Superior temporal gyrus (tissue), 1 donor: ENCODE measurements around the gene PTCH1.

Experiments
- DNase-seq: peaks from one replicate; pipeline ENCODE4 v3.0.0-alpha.2; 2016; ENCODE audit errors: extremely low spot score

The PTCH1 gene

GRCh38 chr9:95440447-95440846 is 76.3 kb downstream of the PTCH1 start:
- no peak for DNase-seq

DNA sequence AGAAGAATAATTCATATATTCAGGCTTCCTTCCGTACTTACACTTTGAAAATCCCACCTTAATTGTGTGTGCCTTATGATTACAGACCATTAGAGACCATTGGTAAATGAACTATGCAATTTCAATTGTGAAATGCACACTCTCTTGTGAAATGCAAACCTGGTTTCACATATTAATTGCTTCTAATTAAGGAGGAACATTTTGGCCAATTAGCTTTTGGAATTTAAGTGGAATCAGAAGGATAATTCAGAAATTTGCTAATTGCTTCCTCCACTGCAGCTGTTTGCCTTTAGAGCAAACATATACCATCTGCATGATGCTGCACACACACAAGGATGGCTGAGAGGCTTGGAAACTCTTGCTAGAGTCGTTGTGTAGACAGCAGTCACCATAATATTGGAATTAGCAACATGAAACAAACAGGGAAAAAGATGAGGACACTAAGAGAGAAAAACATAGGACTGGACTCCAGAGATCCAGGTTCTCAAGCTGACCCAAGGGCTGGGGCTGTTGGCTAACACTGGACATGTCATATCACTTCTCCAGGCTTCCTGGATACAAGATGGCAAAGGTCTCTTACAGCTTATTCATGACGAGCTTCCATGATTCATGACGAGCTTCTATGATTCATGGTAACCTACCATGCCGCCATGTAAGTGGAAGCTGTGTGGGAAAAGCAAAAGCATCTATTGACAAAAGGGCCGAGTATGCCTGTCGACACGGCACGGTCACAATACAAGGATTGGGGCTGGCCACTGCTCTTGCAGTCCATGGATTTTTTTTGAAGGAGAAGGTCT is 78.0 kb downstream of the PTCH1 start:
- no peak for DNase-seq

DNA sequence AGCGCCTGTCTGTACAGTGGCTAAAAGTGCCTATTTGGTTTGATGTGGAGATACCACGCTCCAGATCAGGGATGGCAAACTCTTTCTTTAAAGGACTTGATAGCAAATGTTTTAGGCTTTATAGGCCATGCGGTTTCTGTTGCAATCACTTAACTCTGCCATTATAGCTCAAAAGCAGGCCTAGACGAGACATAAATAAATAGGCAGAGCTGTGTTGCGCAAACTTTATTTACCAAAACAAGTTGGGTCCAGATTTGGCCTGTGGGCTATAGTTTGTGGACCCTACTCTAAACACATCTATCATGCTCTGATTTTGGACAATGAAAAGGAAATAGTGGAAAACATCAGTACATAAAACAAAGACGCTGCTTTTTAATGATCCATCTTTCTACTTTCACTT is 79.2 kb downstream of the PTCH1 start:
- DNase-seq: no peak

DNA sequence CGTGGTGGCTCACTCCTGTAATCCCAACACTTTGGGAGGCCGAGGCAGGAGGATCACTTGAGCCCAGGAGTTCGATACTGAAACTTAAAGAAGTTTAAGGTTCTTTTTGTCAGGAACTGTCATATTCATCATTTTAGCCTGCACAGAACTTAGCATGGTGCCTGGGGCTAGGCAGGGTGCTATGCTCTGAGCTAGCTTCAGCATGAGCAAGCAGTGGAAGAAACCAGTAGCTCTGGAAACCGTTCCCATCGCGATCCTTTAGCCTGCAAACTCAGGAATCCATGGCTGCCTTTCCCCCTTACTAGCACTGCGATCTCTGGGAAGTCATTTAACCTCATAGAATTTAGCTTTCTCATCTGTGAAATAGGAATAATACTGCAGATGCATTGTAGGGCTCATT is 80.4 kb downstream of the PTCH1 start:
- no peak for DNase-seq

GRCh38 chr9:95435074-95435728 is 81.6 kb downstream of the PTCH1 start:
- peak; percentile 31 for DNase-seq

DNA sequence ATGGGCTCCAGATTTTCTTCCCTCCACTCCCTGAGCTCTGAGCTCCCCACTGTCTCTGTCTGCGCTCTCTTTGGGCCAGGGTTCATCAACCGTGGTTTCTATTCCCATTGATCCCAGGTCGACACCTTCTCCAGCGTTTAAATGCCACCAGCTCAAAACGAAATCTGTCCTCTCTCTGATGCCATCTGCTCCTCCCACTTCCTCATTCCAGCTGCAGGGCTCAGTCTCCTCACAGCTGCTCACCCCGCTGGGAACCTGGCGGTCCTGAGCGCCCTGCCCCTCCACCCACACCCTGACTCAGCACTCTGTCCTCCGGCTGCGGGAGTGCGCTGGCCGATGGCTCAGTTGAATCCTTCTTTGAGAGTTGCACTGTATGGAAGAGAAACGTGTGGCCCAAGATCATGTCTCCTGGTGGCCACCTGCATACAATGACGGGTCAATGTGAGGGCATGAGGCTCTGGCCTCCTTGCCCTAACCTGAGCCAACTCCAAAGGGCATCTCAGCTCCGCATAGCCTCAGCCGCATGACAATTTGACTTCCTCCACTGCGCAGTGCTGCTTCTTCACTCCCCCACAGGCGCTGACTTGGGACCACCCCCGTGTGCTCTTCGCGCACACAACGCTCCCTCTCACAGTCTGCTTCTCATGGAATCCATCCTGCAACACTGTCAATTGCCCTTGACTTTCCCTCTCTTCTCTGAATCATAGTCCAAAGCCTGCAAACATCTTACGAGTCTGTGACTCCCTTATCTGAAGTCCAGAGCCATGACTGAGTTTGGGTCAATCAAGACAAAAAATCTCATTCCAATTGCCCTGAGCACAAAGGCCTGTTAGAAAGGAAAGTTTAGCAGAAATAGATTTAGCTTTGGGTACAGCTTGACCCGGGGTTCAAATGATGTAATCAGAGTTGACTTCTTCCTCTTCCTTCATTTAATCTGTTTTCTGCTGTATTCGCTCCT is 82.4 kb downstream of the PTCH1 start:
- no peak for DNase-seq

DNA sequence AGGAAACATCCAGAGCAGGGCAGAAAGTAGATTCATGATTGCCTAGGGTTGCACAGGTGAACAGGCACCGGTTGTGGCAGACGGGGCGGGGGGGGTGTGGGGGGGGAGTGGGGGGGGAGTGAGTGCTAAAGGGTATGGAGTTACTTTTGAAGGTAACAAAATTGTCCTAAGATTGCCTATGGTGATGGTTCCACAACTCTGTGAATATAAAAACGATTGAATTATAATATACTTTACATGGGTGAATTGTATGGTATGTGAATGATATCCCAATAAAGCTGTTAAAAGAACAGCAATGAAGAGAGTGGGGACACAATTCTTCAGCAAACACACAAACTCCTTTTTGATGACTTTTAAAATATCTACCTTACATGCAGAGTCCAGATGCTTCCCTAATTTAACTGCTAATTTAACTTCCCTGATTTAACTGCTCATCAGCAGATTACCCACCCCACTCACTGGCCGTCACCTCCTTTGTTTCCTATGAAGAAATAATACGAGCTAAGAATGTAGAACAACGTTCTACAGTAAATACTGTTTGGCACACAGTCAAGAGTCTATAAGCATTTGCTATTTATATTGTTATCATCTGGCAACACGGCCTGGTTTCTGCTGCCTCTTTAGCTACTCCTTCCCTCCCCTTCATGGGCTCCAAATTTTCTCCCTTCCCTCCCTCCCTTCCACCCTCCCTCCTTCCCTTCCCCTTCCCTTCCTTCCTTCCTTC is 83.5 kb downstream of the PTCH1 start:
- DNase-seq: no peak

GRCh38 chr9:95431286-95431685 is 85.5 kb downstream of the PTCH1 start:
- no peak for DNase-seq

DNA sequence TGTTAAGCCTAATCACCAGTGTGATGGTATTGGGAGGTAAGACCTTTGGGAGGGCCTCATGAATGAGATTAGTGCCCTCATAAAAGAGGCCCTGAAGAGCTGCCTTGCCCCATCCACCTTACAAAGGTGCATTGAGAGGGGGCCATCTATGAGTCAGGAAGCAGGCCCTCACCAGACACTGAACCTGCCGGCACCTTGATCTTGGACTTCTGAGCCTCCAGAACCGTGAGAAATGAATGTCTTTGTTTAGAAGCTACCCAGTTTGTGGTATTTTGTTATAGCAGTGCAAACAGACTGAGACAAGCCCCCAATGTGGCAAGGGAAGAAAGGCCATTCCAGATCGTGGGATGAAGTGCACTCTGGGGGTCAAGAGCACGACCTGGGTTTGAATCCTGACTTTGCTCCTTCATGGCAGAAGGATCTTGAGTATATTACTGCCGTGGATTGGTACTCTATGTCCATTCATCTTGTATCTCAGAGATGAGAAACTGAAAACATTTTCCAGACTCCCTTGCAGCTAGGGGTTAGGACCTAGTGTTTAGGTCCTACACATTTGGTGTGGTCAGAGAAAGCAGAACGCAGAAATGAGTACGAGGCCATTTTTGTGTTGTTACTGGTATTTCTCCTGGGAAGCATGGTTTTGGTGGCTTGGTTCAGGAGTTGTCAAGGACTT is 86.7 kb downstream of the PTCH1 start:
- no peak for DNase-seq

GRCh38 chr9:95429096-95429495 is 87.7 kb downstream of the PTCH1 start:
- no peak for DNase-seq

DNA sequence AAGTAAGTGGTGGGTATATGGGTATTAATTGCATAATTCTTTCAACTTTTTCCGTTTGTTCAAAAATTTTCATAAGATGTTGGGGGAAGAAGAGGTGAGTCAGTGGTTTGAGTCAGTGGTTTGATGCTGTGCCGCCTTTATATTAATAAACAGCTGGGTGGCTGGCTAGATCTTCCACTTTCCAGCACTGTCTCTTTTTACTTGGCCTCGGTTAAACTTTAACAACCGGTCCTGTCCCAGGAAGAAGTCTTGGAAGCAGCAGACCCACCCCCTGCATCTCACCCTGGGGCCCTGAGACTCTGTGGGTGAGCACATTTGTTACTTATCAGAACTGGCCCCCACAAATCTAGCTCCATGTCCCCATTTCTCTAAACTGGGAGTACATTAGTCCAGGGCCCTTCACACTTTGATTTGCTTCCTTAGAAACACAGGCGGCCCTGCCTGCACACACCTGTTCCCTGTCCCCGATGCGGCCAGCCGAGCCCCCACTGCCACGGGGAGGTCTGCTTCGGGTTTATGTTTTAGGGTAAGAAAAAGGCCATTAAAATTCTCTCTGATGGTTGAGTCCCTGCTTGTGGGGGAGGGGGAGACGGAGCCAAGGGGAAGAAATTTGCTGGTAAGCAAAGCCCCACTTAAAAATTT is 90.7 kb downstream of the PTCH1 start:
- no peak for DNase-seq

- no peak for DNase-seq
These were observed 94.1 kb downstream of the PTCH1 start for GRCh38 chr9:95422650-95423049.

- no peak for DNase-seq
These were observed 96.3 kb downstream of the PTCH1 start for GRCh38 chr9:95420518-95420917.

- no peak for DNase-seq
These were observed 97.3 kb downstream of the PTCH1 start for GRCh38 chr9:95419444-95419843.

GRCh38 chr9:95415158-95415557 is 101.6 kb downstream of the PTCH1 start:
- no peak for DNase-seq

- DNase-seq: no peak
These were observed 103.0 kb downstream of the PTCH1 start for GRCh38 chr9:95413793-95414192.

- DNase-seq: no peak
These were observed 105.5 kb downstream of the PTCH1 start for GRCh38 chr9:95411054-95411892.

GRCh38 chr9:95409650-95410426 is 106.9 kb downstream of the PTCH1 start:
- DNase-seq: no peak

DNA sequence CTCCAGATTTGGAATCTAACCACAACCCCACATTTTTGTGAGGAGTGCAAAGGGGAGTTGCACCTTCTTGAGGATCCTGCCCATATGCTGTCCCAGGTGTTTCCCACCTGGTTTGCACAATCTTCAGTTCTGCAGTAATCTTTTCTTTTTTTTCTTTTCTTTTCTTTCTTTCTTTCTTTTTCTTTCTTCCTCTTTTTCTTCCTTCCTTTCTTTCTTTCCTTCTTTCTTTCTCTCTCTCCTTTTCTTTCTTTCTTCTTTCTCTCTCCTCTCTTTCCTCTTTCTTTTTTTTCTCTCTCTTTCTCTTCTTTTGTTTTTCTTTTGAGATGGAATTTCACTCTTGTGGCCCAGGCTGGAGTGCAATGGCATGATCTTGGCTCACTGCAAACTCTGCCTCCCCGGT is 109.2 kb downstream of the PTCH1 start:
- DNase-seq: no peak
